Stimulated activated CD8-positive, alpha-beta memory T cell treated with anti-CD3 and anti-CD28 coated beads, Interleukin-7, amount 100 ng/mL, for 48 hours (primary cell): ENCODE results near the gene KIF20B.
"Not testable (repeated sequence)": the region's sequence is repeated elsewhere in the genome, so short reads cannot be mapped to it uniquely, and the experiment has no call there.

Source experiments
- DNase-seq, 2 donors: peaks; one replicate each; pipeline ENCODE4 v3.0.0-alpha.2; 2020; ENCODE audit warnings: low read depth in 1 of 2; ENCODE audit errors: extremely low read depth in 1 of 2

Gene KIF20B

GRCh38 chr10:89771684-89772083 is 70.3 kb downstream of the KIF20B start:
- DNase-seq, result no peak

GRCh38 chr10:89773081-89773480 is 71.7 kb downstream of the KIF20B start:
- no peak for DNase-seq

DNA sequence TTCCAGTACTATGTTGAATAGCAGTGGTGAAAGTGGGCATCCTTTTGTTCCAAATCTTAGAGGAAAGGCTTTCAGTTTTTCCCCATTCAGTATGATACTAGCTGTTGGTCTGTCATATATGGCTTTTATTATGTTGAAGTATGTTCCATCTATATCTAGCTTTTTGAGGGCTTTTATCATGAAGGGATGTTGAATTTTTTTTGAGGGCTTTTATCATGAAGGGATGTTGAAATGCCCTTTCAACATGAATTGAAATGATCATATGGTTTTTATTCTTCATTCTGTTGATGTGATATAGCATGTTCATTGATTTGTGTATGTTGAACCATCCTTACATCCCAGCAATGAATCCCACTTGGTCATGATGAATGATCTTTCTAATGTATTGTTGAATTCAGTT is 75.3 kb downstream of the KIF20B start:
- DNase-seq, result no peak

GRCh38 chr10:89782470-89782869 is 81.1 kb downstream of the KIF20B start:
- DNase-seq, result no peak

GRCh38 chr10:89783406-89783805 is 82.0 kb downstream of the KIF20B start:
- DNase-seq, result no peak

DNA sequence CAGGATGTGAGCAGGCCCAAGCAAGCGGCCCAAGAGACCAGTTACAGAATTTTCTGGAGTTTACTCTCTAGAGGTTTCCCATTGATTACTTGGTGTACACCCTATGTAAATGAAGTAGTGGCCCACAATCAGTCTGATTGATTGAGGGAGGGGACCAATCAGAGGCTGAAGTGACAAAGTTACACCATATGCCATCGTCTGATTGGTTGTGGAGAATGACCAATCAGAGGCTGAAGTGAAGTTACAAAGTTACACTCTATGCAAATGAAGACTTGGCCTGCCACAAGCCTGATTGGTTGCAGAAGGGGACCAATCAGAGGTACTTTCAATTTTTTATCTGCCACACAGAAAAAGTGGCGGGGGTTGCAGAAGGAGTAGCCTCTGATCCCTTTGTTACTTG is 83.7 kb downstream of the KIF20B start:
- DNase-seq, result no peak

DNA sequence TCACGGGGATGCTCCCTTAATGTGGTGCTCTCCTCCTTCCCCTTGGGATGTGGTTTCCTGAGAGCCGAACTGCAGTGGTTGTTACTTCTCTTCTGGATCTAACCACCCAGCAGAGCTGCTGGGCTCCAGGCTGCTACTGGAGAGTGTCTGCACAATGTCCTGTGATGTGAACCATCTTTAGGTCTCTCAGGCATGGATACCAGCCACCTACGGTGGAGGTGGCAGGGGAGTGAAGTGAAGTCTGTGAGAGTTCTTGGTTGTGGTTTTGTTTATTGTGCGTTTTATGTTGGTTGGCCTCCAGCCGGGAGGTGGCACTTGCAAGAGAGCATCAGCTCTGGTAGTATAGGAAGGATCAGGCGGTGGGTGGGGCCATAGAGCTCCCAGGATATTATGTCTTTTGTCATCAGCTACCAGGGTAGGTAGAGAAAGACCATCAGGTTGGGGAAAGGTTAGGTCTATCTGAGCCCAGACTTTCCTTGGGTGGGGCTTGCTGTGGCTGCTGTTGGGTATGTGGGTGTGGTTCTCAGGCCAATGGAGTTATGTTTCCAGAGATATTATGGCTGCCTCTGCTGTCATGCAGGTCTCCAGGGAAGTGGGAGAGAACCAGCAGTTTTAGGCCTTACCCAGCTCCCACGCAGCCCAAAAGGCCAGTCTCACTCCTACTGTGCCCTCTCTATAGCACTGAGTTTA is 87.9 kb downstream of the KIF20B start:
- no peak for DNase-seq

GRCh38 chr10:89792187-89792586 is 90.8 kb downstream of the KIF20B start:
- DNase-seq, result no peak

DNA sequence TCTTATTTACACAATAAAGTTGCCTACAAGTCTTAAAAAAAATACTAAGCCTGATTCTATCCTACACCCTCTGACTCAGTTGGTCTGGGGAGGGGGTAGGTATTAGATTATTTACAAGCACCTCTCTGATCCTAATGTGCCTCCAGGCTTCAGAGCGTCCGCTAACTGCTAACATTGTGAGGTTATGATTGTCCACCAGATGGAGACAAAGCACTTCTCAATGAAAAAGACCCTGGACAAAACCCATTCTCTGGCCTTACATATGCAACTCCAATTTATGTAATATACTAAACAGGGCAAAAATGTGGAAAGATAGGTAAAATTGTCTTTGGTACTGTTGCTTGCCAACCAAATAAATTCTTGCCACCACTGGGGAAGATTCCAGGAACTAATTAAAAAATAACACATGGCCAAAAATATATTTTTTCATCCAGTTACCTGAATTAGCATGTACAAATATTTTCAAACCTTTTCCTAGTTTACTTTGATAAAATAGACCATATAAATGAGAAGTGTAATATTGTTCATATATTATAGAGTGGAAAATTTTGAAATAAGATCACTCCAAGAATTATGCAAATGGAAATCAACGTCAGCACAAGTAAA is 92.4 kb downstream of the KIF20B start:
- no peak for DNase-seq

DNA sequence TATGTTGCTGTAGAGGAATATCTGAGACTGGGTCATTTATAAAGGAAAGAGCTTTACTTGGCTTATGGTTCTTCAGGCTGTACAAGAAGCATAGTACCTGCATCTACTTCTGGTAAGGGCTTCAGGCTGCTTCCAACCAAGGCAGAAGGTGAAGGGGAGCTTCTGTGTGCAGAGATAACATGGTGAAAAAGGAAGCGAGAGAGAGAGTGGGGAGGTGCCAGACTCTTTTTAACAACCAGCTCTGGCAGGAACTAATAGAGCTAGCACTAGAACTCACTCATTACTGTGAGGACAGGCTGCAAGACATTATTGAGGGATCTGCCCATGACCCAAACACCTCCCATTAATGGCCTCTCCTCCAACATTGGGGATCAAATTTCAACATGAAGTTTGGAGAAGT is 94.5 kb downstream of the KIF20B start:
- DNase-seq, result no peak

DNA sequence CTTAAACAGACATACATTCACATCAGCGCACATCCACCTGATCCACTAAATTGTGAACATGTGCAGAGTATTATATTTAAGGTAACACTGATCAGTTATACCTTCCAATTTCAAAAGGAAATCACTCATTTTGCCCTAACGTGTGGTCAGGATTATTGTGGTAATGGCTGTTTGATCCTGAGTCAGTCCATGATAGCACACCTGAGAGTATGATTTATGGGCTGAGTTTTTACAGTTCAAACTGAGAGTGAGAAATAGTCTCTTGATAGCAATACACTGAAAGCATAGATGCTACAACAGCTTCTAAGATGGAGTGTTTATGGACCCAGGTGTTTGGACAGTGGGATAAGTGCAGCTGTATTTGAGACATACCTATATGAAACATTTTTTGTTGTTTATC is 96.7 kb downstream of the KIF20B start:
- DNase-seq, result no peak

DNA sequence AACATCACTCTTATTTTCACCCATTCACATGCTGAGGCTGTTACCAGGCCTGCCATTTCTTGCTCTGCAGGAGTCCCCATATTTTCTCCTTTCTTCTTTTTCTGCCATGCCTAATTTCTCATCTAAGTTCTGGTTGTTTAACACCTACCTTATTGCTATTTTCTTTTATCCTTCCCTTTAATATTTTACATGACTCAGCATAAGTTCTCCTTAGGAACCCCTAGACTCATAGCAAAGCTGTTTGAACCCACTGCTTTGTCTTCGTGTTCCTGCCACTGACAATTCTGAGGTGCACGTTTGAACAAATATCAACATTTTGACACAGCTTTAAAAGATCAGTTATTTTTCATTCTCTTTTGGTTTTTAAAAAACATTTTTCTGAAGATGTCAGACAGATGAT is 98.2 kb downstream of the KIF20B start:
- no peak for DNase-seq

DNA sequence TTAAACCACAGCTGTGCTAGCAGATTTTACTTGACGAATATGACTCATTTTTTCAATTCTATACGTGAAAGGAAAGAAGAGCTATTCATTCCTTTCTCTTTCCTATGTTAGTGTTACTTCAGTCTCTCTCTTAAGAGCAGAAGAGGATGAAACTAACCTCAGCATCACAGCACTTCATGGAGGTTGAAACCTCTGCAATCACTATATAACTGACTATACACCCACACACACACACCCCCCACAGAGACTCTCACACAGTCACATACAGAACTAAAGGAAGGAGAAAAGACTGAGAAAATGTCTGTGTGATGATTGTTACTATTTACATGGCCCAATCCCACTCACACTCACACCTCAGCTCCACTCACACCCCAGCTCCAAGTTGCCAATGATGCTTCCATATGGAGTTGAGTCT is 104.2 kb downstream of the KIF20B start:
- peak; percentile 15 to 66 for DNase-seq

GRCh38 chr10:89808842-89809241 is 107.5 kb downstream of the KIF20B start:
- no peak for DNase-seq

- no peak for DNase-seq
Measured at GRCh38 chr10:89809766-89810165, 108.4 kb downstream of the KIF20B start.

DNA sequence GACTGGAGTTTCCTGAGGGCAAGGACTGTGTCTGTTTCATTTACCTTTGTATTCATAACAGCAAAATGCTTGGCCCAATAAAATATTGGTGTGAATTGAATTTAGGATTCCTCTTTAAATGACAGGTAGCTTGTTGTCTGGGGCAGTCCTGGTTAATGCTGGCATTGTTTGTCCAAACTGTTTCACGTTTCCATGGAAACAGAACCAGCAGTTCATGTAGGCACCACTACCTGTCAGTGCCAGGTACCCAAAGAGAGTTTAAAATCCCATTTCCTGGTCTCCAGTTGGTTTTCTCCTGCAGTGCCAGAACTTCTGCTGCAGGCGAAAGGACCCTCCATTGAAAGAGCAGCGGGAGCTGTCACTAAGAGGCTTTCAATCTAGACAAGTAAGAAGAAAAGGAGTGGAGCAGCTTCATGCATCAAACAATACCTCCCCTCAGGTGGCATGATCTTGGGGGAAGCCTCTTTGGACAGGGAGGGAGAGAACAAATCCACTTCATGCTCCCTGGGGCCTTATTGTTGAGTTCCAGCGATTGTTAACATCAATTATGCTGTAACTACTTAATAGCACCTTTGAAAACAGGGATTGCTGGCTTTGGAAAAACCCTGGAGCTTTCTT is 109.6 kb downstream of the KIF20B start:
- no peak for DNase-seq

- no peak for DNase-seq
Measured at GRCh38 chr10:89813546-89813945, 112.2 kb downstream of the KIF20B start.

- DNase-seq, result no peak
Measured at GRCh38 chr10:89814278-89814677, 112.9 kb downstream of the KIF20B start.

- DNase-seq, result no peak
Measured at GRCh38 chr10:89815049-89815853, 113.9 kb downstream of the KIF20B start.

DNA sequence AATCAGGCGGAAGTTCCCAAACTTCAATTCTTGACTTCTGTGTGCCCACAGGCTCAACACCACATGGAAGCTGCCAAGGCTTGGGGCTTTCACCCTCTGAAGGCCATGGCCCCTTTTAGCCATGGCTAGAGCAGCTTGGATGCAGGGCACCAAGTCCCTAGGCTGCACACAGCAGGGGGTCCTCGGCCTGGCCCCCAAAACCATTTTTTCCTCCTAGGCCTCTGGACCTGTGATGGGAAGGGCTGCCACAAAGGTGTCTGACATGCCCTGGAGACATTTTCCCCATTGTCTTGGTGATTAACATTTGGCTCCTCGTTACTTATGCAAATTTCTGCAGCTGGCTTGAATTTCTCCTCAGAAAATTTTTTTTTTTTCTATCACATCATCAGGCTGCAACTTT is 117.6 kb downstream of the KIF20B start:
- not testable (repeated sequence) for DNase-seq
